Measurements from ENCODE around the gene MYOD1.

Gene MYOD1

GRCh38 chr11:17686231-17686980 lies 33.0 kb upstream of the MYOD1 start:
- no peak overlapping the region for H3K4me3 ChIP-seq (ENCODE audit: low read depth, low read length)
- no peak for TF ChIP-seq CTCF (IDR thresholded peaks at IDR 0.05; ENCODE audit: borderline replicate concordance, insufficient read depth, low read depth, low read length)

GRCh38 chr11:17687946-17688670 lies 31.3 kb upstream of the MYOD1 start:
- no peak for TF ChIP-seq CTCF (IDR thresholded peaks at IDR 0.05; ENCODE audit: borderline replicate concordance, insufficient read depth, low read depth, low read length)
- H3K4me3 ChIP-seq (ENCODE audit: low read depth, low read length), result no peak overlapping the region

- no peak overlapping the region for H3K4me3 ChIP-seq (ENCODE audit: low read depth, low read length)
- TF ChIP-seq CTCF (IDR thresholded peaks at IDR 0.05; ENCODE audit: borderline replicate concordance, insufficient read depth, low read depth, low read length), result no peak
Measured at GRCh38 chr11:17691550-17691949, 27.8 kb upstream of the MYOD1 start.

GRCh38 chr11:17691976-17692375 lies 27.4 kb upstream of the MYOD1 start:
- no peak for TF ChIP-seq CTCF (IDR thresholded peaks at IDR 0.05; ENCODE audit: borderline replicate concordance, insufficient read depth, low read depth, low read length)
- no peak overlapping the region for H3K4me3 ChIP-seq (ENCODE audit: low read depth, low read length)

- TF ChIP-seq CTCF (IDR thresholded peaks at IDR 0.05; ENCODE audit: borderline replicate concordance, insufficient read depth, low read depth, low read length), result no peak
- H3K4me3 ChIP-seq (ENCODE audit: low read depth, low read length), result no peak overlapping the region
Measured at GRCh38 chr11:17692931-17693330, 26.4 kb upstream of the MYOD1 start.

- no peak overlapping the region for H3K4me3 ChIP-seq (ENCODE audit: low read depth, low read length)
- TF ChIP-seq CTCF (IDR thresholded peaks at IDR 0.05; ENCODE audit: borderline replicate concordance, insufficient read depth, low read depth, low read length), result no peak
Measured at GRCh38 chr11:17693531-17693930, 25.8 kb upstream of the MYOD1 start.
